HepG2 (cell line): ENCODE data around the gene GAS5. TPM values are rescaled to one million over a fixed set of nuclear protein-coding genes. Genes with fewer than 3 reads are reported as not detected.

ENCODE experiments used
- ATAC-seq: fragments of 200-7000 bp; cut with Tn5 transposase; 3 replicates; pipeline ENCODE4 v1.9.1; 2020; ENCODE audit warnings: mild to moderate bottlenecking, moderate library complexity
- BruUV-seq: library from RNA; stranded (reverse); fragments of 400-500 nt; replicated peaks from 2 replicates; lab custom pipeline; 2021; lab: Mats Ljungman, UMichigan
- CTCF ChIA-PET: fragments of 300-600 bp; formaldehyde crosslinking; extraction: SDS; loops from one replicate; lab custom pipeline; 2021; ENCODE audit warnings: low total read pairs, inconsistent platforms, low intra/inter-chr PET ratio; lab: Yijun Ruan, JAX
- POLR2A ChIA-PET: fragments of 350-600 bp; sonication (Branson Sonifier 250); formaldehyde crosslinking; loops from one replicate; lab custom pipeline; 2020; ENCODE audit warnings: antibody characterized with exemption, inconsistent platforms; lab: Yijun Ruan, JAX
- DNase-seq: peaks from one replicate; pipeline ENCODE4 v3.0.0-alpha.2; 2015; ENCODE audit warnings: low spot score
- FAIRE-seq: peaks from 3 replicates; lab custom pipeline; 2011; peaks lifted over from hg19 to GRCh38; lab: Jason Lieb, UNC
- H2AFZ ChIP-seq: one replicate; pipeline ENCODE4 v1.6.1; 2011; ENCODE audit warnings: low read length, inconsistent platforms
- H3K27ac ChIP-seq: fragments of 300-600 bp; 3 replicates; pipeline ENCODE4 v1.8.0; 2011; ENCODE audit warnings: mixed run types, mild to moderate bottlenecking, mixed read lengths, low read length, inconsistent platforms; ENCODE audit not compliant: insufficient read depth; ENCODE audit errors: extremely low read length
- H3K27me3 ChIP-seq, 2 experiments: fragments of 200-600 bp in 1 of 2; 2 replicates in 1 of 2; 3 replicates in 1 of 2; pipeline versions ENCODE4 v1.6.0 to v1.8.0; 2011; ENCODE audit warnings: low read length in 2 of 2, mild to moderate bottlenecking in 2 of 2, moderate library complexity in 2 of 2, inconsistent platforms in 1 of 2; ENCODE audit not compliant: insufficient read depth in 2 of 2, control insufficient read depth in 1 of 2
- H3K36me3 ChIP-seq, 2 experiments: fragments of 200-600 bp in 1 of 2; replicated peaks in 1 of 2; 2 replicates in 1 of 2; 3 replicates in 1 of 2; pipeline versions ENCODE4 v1.5.1 to v1.8.0; 2011; ENCODE audit warnings: low read length in 2 of 2, inconsistent platforms in 1 of 2; ENCODE audit not compliant: insufficient read depth in 2 of 2, control insufficient read depth in 1 of 2
- H3K4me1 ChIP-seq: 2 replicates; pipeline ENCODE4 v1.5.1; 2012; ENCODE audit warnings: low read length, inconsistent platforms; ENCODE audit not compliant: insufficient read depth
- H3K4me2 ChIP-seq: 2 replicates; pipeline ENCODE4 v1.6.0; 2011; ENCODE audit warnings: low read depth, low read length, inconsistent platforms
- H3K4me3 ChIP-seq, 3 experiments: fragments of 200-600 bp in 1 of 3; sonication (generic), shearing (Covaris generic) in 1 of 3; replicated peaks in 1 of 3; 2 replicates each; pipeline ENCODE4 v1.5.1; 2011 to 2016; ENCODE audit warnings: low read length in 3 of 3, inconsistent platforms in 2 of 3, low read depth in 2 of 3, mild to moderate bottlenecking in 2 of 3, control low read depth in 1 of 3, mixed read lengths in 1 of 3; ENCODE audit not compliant: insufficient read depth in 1 of 3
- H3K79me2 ChIP-seq: one replicate; pipeline ENCODE4 v1.6.1; 2011; ENCODE audit warnings: low read length, inconsistent platforms; ENCODE audit not compliant: insufficient read depth
- H3K9ac ChIP-seq: 2 replicates; pipeline ENCODE4 v1.6.0; 2011; ENCODE audit warnings: mild to moderate bottlenecking, low read depth, low read length, inconsistent platforms; ENCODE audit not compliant: insufficient read depth
- H3K9me3 ChIP-seq: 2 replicates; pipeline ENCODE4 v1.5.1; 2012; ENCODE audit warnings: mild to moderate bottlenecking, low read length
- H4K20me1 ChIP-seq: 2 replicates; pipeline ENCODE4 v1.6.0; 2011; ENCODE audit warnings: inconsistent platforms, mild to moderate bottlenecking, low read length, moderate library complexity; ENCODE audit not compliant: insufficient read depth
- HDAC6 ChIP-seq: fragments of 200-600 bp; sonication (generic); IDR thresholded peaks from 2 replicates; pipeline ENCODE4 v1.7.0; 2017; ENCODE audit warnings: mild to moderate bottlenecking, antibody characterized with exemption, low read length, low read depth
- HNF4A ChIP-seq: sonication (generic); formaldehyde crosslinking; IDR thresholded peaks from 2 replicates; pipeline ENCODE4 v1.4.0; 2020; ENCODE audit warnings: missing genetic modification reagents
- MTF1 ChIP-seq: sonication (generic); formaldehyde crosslinking; IDR thresholded peaks from 2 replicates; pipeline ENCODE4 v1.5.0; 2020; ENCODE audit warnings: missing genetic modification reagents
- MTF2 ChIP-seq: sonication (generic); formaldehyde crosslinking; IDR thresholded peaks from 2 replicates; pipeline ENCODE4 v1.5.0; 2020; ENCODE audit warnings: missing genetic modification reagents, borderline replicate concordance
- RORA ChIP-seq: sonication (generic); formaldehyde crosslinking; IDR thresholded peaks from 2 replicates; pipeline ENCODE4 v1.5.0; 2020; ENCODE audit warnings: mild to moderate bottlenecking, missing genetic modification reagents, moderate library complexity
- RXRB ChIP-seq: IDR thresholded peaks from 2 replicates; pipeline ENCODE4 v1.6.1; 2016; ENCODE audit warnings: borderline replicate concordance, missing genetic modification reagents, missing compliant biosample characterization
- SIN3A ChIP-seq: IDR thresholded peaks from 2 replicates; pipeline ENCODE4 v1.6.1; 2011; ENCODE audit warnings: low read depth, mild to moderate bottlenecking, control low read depth, low read length, borderline replicate concordance
- SP2 ChIP-seq: sonication (generic); formaldehyde crosslinking; IDR thresholded peaks from 2 replicates; pipeline ENCODE4 v1.5.1; 2020; ENCODE audit warnings: mild to moderate bottlenecking, missing genetic modification reagents
- SRF ChIP-seq: IDR thresholded peaks from 2 replicates; pipeline ENCODE4 v1.6.1; 2011; ENCODE audit warnings: mild to moderate bottlenecking, low read depth, low read length, moderate library complexity
- THAP8 ChIP-seq: sonication (generic); formaldehyde crosslinking; IDR thresholded peaks from 2 replicates; pipeline ENCODE4 v1.5.1; 2020; ENCODE audit warnings: missing genetic modification reagents, mild to moderate bottlenecking, borderline replicate concordance
- ZBTB40 ChIP-seq, 2 experiments: fragments of 450-650 bp in 1 of 2; sonication (generic) in 1 of 2; formaldehyde crosslinking in 1 of 2; IDR thresholded peaks; 2 replicates each; pipeline versions ENCODE4 v1.6.1 to v1.8.0; 2016 to 2022; ENCODE audit warnings: antibody characterized with exemption in 1 of 2, mild to moderate bottlenecking in 1 of 2, missing genetic modification reagents in 1 of 2
- ZNF12 ChIP-seq: sonication (generic); formaldehyde crosslinking; IDR thresholded peaks from 2 replicates; pipeline ENCODE4 v1.5.0; 2020; ENCODE audit warnings: missing genetic modification reagents
- ZNF121 ChIP-seq: sonication (generic); formaldehyde crosslinking; IDR thresholded peaks from 2 replicates; pipeline ENCODE4 v1.5.0; 2020; ENCODE audit warnings: mild to moderate bottlenecking, missing genetic modification reagents
- ZNF468 ChIP-seq: sonication (generic); formaldehyde crosslinking; IDR thresholded peaks from 2 replicates; pipeline ENCODE4 v1.8.0; 2022; ENCODE audit warnings: mild to moderate bottlenecking, moderate library complexity, missing genetic modification reagents
- ZNF547 ChIP-seq: sonication (generic); formaldehyde crosslinking; IDR thresholded peaks from 2 replicates; pipeline ENCODE4 v1.5.1; 2020; ENCODE audit warnings: mild to moderate bottlenecking, missing genetic modification reagents
- ZNF629 ChIP-seq: sonication (generic); formaldehyde crosslinking; conservative IDR thresholded peaks from 2 replicates; pipeline ENCODE4 v1.5.0; 2020; ENCODE audit warnings: missing genetic modification reagents
- in situ Hi-C: cut with HindIII; loops from 2 replicates; pipeline ENCODE4 v1.10.0; 2017; ENCODE audit warnings: low pct_unique_long_range_greater_than_20kb; ENCODE audit not compliant: extremely low pct_ligation_motif_present
- intact Hi-C: fragments of 100-400 bp; cut with micrococcal nuclease; formaldehyde crosslinking; loops from one replicate; pipeline ENCODE4 v1.10.0; 2022; ENCODE audit not compliant: unreplicated experiment
- polyA plus RNA-seq, 8 experiments: library from polyadenylated mRNA; depleted of rRNA in 3 of 8; stranded (reverse) in 7 of 8; unstranded in 1 of 8; fragments of >200 nt; fragmentation: Illumina TruSeq in 4 of 8; extraction: Trizol in 4 of 8; gene quantifications; 2 replicates each; pipeline versions ENCODE4 v1.2.1 to v1.2.3, GENCODE V29; 2011 to 2016; ENCODE audit warnings: low read depth in 4 of 8, missing spikeins in 1 of 8, mixed read lengths in 1 of 8; ENCODE audit not compliant: insufficient read depth in 1 of 8
- total RNA-seq, 5 experiments: library from RNA; depleted of rRNA; stranded (reverse); fragments of >200 nt; fragmentation: Illumina TruSeq; extraction: Trizol; gene quantifications; 2 replicates each; pipeline ENCODE4 v1.2.3, GENCODE V29; 2016; ENCODE audit warnings: low read depth in 1 of 5

GAS5 gene
- total and polyA plus RNA-seq, 2 of the 13 experiments (the other 11 are each of a cell fraction or from before 2014, with no cell fraction given) = 352 to 738 TPM

GRCh38 chr1:173878251-173878650, 10.5 kb upstream of the GAS5 start:
- H3K4me3 ChIP-seq = no peak overlapping the region
- no peaks in the 10 kb centered on the region for H3K4me1 ChIP-seq
- intact Hi-C loops = no loop called here
- H4K20me1 ChIP-seq = no peaks in the 10 kb centered on the region
- FAIRE-seq (no peak), ATAC-seq (no peak), DNase-seq (no peak)
- H3K27me3 ChIP-seq = no peaks in the 10 kb centered on the region
- BruUV-seq = no TSS peak
- in situ Hi-C loops = no loop called here
- peaks cover 0 to 20% of the 10 kb centered on the region in 2 experiments; a peak in 3 of 5 replicates for H3K36me3 ChIP-seq
- H3K79me2 ChIP-seq = no peaks in the 10 kb centered on the region
- ChIA-PET CTCF (no interaction called here), POLR2A (interaction anchor here (2.7 kb wide), 1 partner anchor 10 kb away, joined by 7 read pairs; the partner anchor contains the start of gene ZBTB37)
- TF ChIP-seq ZNF468 (no peak), RORA (CRISPR knock-in tag) (no peak), ZNF629 (no peak), ZNF547 (CRISPR knock-in tag) (no peak), SRF (no peak), ZNF12 (CRISPR knock-in tag) (no peak), SP2 (no peak), MTF2 (CRISPR knock-in tag) (no peak), MTF1 (CRISPR knock-in tag) (no peak), RXRB (no peak), ZBTB40 (IDR thresholded peaks at IDR 0.05) (no peak), ZBTB40 (CRISPR knock-in tag; IDR thresholded peaks at IDR 0.05) (no peak), ZNF121 (CRISPR knock-in tag) (no peak), HNF4A (CRISPR knock-in tag) (no peak), SIN3A (no peak), HDAC6 (no peak), THAP8 (CRISPR knock-in tag) (no peak)
- H2AFZ ChIP-seq = no peak overlapping the region
- no peak overlapping the region for H3K27ac ChIP-seq
- H3K9me3 ChIP-seq = no peaks in the 10 kb centered on the region
- H3K9ac ChIP-seq = no peak overlapping the region
- no peak overlapping the region for H3K4me2 ChIP-seq
